ENCODE data around the gene PCSK4. TPM values are rescaled to one million over a fixed set of nuclear protein-coding genes. Genes with fewer than 3 reads are reported as not detected.

Gene PCSK4
- total RNA-seq, 1 experiment from 2014 or later = 18.6 TPM

DNA sequence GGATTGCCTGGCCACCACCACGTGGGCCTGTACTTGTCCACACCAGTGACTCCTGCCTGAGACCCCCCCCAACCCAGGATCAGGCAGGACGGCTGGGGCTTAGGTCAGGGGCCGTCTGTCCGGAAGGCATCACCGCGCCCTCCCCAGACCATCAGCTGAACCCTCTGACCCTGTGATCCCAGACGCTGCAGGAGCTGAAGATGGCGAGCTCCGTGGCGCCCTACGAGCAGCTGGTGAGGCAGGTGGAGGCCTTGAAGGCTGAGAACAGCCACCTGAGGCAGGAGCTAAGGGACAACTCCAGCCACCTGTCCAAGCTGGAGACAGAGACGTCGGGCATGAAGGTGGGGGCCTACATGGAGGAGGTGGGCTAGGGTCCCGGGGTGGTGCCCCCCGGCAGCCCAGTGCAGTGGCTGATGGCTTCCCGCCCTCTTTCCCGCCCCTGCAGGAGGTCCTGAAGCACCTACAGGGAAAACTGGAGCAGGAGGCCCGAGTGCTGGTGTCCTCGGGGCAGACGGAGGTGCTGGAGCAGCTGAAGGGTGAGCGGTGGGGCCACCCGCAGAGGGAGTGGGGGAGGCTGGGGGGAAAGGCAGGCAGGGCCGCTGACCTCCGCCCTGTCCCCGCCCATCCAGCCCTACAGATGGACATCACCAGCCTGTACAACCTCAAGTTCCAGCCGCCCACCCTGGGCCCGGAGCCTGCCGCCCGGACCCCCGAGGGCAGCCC is 37.2 kb downstream of the PCSK4 start:
- Histone ChIP-seq H3K27me3 (ENCODE audit: insufficient read depth, low read depth) (no peaks in the 10 kb centered on the region), H3K4me1 (replicated peaks; ENCODE audit: insufficient read depth) (no peaks in the 10 kb centered on the region), H3K4me2 (no peak overlapping the region), H3K27ac (no peak overlapping the region), H3K4me3 (no peak overlapping the region), H3K36me3 (ENCODE audit: low read depth) (no peaks in the 10 kb centered on the region), H3K9me3 (ENCODE audit: insufficient read depth, low read depth) (no peaks in the 10 kb centered on the region), H4K20me1 (ENCODE audit: insufficient read depth) (no peaks in the 10 kb centered on the region), H2AFZ (no peak overlapping the region), H3K79me2 (ENCODE audit: low read depth) (no peaks in the 10 kb centered on the region), H3F3A (ENCODE audit: insufficient read depth, low read depth) (peaks cover 10% of the 10 kb centered on the region), H3K9me2 (ENCODE audit: insufficient read depth) (no peaks in the 10 kb centered on the region)
- TF ChIP-seq, protein P1, sequence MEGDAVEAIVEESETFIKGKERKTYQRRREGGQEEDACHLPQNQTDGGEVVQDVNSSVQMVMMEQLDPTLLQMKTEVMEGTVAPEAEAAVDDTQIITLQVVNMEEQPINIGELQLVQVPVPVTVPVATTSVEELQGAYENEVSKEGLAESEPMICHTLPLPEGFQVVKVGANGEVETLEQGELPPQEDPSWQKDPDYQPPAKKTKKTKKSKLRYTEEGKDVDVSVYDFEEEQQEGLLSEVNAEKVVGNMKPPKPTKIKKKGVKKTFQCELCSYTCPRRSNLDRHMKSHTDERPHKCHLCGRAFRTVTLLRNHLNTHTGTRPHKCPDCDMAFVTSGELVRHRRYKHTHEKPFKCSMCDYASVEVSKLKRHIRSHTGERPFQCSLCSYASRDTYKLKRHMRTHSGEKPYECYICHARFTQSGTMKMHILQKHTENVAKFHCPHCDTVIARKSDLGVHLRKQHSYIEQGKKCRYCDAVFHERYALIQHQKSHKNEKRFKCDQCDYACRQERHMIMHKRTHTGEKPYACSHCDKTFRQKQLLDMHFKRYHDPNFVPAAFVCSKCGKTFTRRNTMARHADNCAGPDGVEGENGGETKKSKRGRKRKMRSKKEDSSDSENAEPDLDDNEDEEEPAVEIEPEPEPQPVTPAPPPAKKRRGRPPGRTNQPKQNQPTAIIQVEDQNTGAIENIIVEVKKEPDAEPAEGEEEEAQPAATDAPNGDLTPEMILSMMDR (conservative IDR thresholded peaks at IDR 0.05) = no peak
- TF ChIP-seq EZH2 (IDR thresholded peaks at IDR 0.05; ENCODE audit: low read depth) = no peak
- intact Hi-C loops (cut with micrococcal nuclease; ENCODE audit: unreplicated experiment) = no loop called here
- DNase-seq = no peak
- no TSS peak for BruUV-seq (replicated peaks)
- CTCF ChIA-PET = no interaction called here
- POLR2A ChIA-PET (ENCODE audit: unreplicated experiment) = interaction anchor here (0.7 kb wide), 1 partner anchor 422 kb away, joined by 5 read pairs; no protein-coding TSS in a partner anchor

DNA sequence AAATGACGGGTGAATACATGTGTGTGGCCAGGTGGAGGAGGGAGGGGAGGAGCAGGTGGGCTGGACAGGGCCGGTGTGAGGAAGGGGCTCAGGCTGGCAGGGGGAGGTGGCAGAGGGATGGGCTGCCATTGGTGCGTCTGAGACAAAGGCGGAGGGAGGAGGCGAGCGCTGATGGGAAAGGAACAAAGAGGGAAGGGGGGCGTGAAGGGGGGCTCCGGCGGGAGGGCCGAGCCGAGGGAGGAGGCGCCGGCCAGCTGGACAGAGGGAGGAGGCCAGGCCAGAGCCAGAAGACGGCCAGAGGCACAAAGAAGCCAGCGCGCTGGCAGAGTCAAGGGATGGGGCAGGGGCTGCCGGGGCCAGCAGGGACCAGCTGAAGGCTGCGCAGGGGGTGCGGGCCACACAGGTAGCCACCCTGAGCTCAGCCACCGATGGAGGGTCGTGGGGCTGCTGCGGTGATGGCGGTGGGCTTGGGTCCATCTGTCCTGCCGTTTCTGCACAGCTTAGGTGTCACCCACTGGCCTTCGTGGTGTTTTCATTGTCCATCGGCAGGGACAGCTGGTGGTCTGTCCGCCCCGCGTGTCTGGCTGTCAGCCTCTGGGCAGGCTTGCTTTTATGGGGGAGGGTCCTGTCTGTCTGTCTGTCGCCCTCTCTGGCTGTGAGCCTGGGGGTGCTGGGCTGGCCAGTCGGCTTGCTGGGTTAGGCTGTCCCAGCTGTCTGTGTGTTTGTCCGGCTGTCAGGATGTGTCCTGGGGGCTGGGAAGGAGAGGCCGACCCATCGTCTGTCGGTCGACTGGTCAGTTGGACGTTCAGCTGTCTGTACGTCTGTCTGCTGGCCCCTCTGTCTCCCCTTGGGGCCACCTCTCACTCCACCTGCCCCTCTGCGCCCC is 38.0 kb downstream of the PCSK4 start:
- intact Hi-C loops (cut with micrococcal nuclease; ENCODE audit: unreplicated experiment) = no loop called here
- Histone ChIP-seq H2AFZ (no peak overlapping the region), H3K4me2 (no peak overlapping the region), H3K79me2 (ENCODE audit: low read depth) (no peaks in the 10 kb centered on the region), H3K36me3 (ENCODE audit: low read depth) (no peaks in the 10 kb centered on the region), H4K20me1 (ENCODE audit: insufficient read depth) (no peaks in the 10 kb centered on the region), H3K9me2 (ENCODE audit: insufficient read depth) (no peaks in the 10 kb centered on the region), H3F3A (ENCODE audit: insufficient read depth, low read depth) (peaks cover 10% of the 10 kb centered on the region), H3K4me3 (no peak overlapping the region), H3K4me1 (replicated peaks; ENCODE audit: insufficient read depth) (no peaks in the 10 kb centered on the region), H3K27ac (no peak overlapping the region), H3K27me3 (ENCODE audit: insufficient read depth, low read depth) (no peaks in the 10 kb centered on the region), H3K9me3 (ENCODE audit: insufficient read depth, low read depth) (no peaks in the 10 kb centered on the region)
- ChIA-PET POLR2A (ENCODE audit: unreplicated experiment) (no interaction called here), CTCF (no interaction called here)
- no TSS peak for BruUV-seq (replicated peaks)
- no peak for DNase-seq
- TF ChIP-seq, protein P1 (conservative IDR thresholded peaks at IDR 0.05) = no peak
- no peak for TF ChIP-seq EZH2 (IDR thresholded peaks at IDR 0.05; ENCODE audit: low read depth)

DNA sequence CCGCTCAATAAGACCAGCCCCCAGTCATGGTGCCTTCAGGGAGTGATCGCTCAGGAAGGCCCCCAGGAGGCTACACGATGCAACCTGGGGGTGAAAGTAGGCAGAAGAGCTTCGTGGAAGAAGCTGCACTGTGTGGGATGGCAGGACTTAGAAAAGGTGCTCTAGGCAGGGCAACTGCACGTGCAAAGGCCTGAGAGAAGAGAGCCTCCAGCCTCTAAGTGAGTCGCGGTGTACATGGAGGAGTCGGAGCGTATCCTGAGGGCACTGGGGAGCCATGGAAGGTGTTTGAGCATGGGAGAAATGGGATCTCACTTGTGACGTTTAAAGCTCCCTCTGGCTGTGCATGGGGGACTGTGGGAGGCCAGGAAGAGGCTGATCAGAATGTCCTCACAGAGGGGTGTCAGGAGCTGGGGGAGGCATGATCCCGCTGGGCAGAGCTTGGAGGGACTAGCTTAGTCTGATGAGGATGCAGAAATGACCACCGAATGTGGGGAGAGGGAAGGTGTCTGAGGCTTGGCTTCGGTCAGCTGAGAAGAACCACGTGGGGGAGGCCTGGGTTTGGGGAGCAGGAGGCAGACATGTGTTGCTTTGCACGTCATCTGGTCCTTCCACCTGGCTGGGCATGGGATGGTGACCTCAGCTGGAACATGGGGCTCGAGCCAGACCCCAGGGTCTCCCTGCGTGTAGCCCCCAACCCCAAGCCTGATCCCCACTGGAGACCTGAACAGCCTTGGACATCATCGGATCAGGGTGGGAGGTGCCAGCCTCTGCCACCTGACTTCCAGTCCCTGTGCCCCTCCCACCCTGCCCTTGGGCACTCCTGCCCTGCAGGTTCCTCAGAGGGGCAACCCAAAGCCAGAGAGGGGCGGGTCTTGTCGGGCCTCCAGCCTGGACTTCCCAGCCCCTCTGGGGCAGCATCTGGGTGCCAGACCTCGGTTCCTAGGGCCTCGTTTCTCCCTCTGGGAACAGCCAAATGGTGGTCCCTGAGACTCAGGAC is 39.1 kb downstream of the PCSK4 start:
- H2AFZ ChIP-seq = no peak overlapping the region
- intact Hi-C loops (cut with micrococcal nuclease; ENCODE audit: unreplicated experiment) = no loop called here
- ChIA-PET POLR2A (ENCODE audit: unreplicated experiment) (no interaction called here), CTCF (no interaction called here)
- no peaks in the 10 kb centered on the region for H3K4me1 ChIP-seq (replicated peaks; ENCODE audit: insufficient read depth)
- no peak overlapping the region for H3K27ac ChIP-seq
- H3K4me3 ChIP-seq = no peak overlapping the region
- no peaks in the 10 kb centered on the region for H4K20me1 ChIP-seq (ENCODE audit: insufficient read depth)
- H3K79me2 ChIP-seq (ENCODE audit: low read depth) = no peaks in the 10 kb centered on the region
- H3K9me3 ChIP-seq (ENCODE audit: insufficient read depth, low read depth) = no peaks in the 10 kb centered on the region
- DNase-seq = no peak
- no peaks in the 10 kb centered on the region for H3K9me2 ChIP-seq (ENCODE audit: insufficient read depth)
- peaks cover 10% of the 10 kb centered on the region for H3F3A ChIP-seq (ENCODE audit: insufficient read depth, low read depth)
- no peak overlapping the region for H3K4me2 ChIP-seq
- H3K27me3 ChIP-seq (ENCODE audit: insufficient read depth, low read depth) = no peaks in the 10 kb centered on the region
- BruUV-seq (replicated peaks) = no TSS peak
- TF ChIP-seq, protein P1 (conservative IDR thresholded peaks at IDR 0.05) = no peak
- TF ChIP-seq EZH2 (IDR thresholded peaks at IDR 0.05; ENCODE audit: low read depth) = no peak
- no peaks in the 10 kb centered on the region for H3K36me3 ChIP-seq (ENCODE audit: low read depth)
